Chondrocyte (in vitro differentiated cells): ENCODE data around the gene SNAP47. TPM values are rescaled to one million over a fixed set of nuclear protein-coding genes. Genes with fewer than 3 reads are reported as not detected.

ENCODE experiments used
- DNase-seq: peaks from one replicate; pipeline ENCODE4 v3.0.0; 2021; ENCODE audit warnings: mixed read lengths, low spot score
- H3K27ac Mint-ChIP-seq: one replicate; pipeline ENCODE4 v1.8.0; 2021; ENCODE audit warnings: mild to moderate bottlenecking, moderate library complexity, mixed read lengths; ENCODE audit not compliant: unreplicated experiment
- H3K27me3 Mint-ChIP-seq: 2 replicates; pipeline ENCODE4 v1.8.0; 2021; ENCODE audit warnings: low read depth, mixed read lengths
- H3K36me3 Mint-ChIP-seq: 2 replicates; pipeline ENCODE4 v1.8.0; 2021; ENCODE audit warnings: low read depth, mixed read lengths
- H3K4me1 Mint-ChIP-seq: 2 replicates; pipeline ENCODE4 v1.8.0; 2021; ENCODE audit warnings: low read depth, mild to moderate bottlenecking, mixed read lengths
- H3K4me3 Mint-ChIP-seq: one replicate; pipeline ENCODE4 v1.8.0; 2021; ENCODE audit warnings: mild to moderate bottlenecking, moderate library complexity, mixed read lengths; ENCODE audit not compliant: unreplicated experiment
- H3K9me3 Mint-ChIP-seq: 2 replicates; pipeline ENCODE4 v1.8.0; 2021; ENCODE audit warnings: low read depth, mixed read lengths
- total RNA-seq: library from RNA; stranded (reverse); gene quantifications from 3 replicates; pipeline ENCODE4 v1.2.1, GENCODE V29; 2021
- TF ChIP-seq, protein P1 (sequence below): fragments of 200-600 bp; sonication (generic); IDR thresholded peaks from 2 replicates; pipeline ENCODE4 v1.5.0; 2021; ENCODE audit warnings: antibody characterized with exemption, mild to moderate bottlenecking, moderate library complexity

The SNAP47 gene
- total RNA-seq, 1 donor from 2014 or later: 22.5 TPM

- TF ChIP-seq, protein P1, sequence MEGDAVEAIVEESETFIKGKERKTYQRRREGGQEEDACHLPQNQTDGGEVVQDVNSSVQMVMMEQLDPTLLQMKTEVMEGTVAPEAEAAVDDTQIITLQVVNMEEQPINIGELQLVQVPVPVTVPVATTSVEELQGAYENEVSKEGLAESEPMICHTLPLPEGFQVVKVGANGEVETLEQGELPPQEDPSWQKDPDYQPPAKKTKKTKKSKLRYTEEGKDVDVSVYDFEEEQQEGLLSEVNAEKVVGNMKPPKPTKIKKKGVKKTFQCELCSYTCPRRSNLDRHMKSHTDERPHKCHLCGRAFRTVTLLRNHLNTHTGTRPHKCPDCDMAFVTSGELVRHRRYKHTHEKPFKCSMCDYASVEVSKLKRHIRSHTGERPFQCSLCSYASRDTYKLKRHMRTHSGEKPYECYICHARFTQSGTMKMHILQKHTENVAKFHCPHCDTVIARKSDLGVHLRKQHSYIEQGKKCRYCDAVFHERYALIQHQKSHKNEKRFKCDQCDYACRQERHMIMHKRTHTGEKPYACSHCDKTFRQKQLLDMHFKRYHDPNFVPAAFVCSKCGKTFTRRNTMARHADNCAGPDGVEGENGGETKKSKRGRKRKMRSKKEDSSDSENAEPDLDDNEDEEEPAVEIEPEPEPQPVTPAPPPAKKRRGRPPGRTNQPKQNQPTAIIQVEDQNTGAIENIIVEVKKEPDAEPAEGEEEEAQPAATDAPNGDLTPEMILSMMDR: no peak
- H3K27me3 Mint-ChIP-seq: no peaks in the 10 kb centered on the region
- peaks cover 6% of the 10 kb centered on the region for H3K36me3 Mint-ChIP-seq
- no peaks in the 10 kb centered on the region for H3K9me3 Mint-ChIP-seq
- peaks cover 20% of the 10 kb centered on the region for H3K4me1 Mint-ChIP-seq
- no peak for DNase-seq
- H3K4me3 Mint-ChIP-seq: no peak overlapping the region
- no peak overlapping the region for H3K27ac Mint-ChIP-seq
Observed at GRCh38 chr1:227785805-227786671, 50.8 kb downstream of the SNAP47 start.

DNA sequence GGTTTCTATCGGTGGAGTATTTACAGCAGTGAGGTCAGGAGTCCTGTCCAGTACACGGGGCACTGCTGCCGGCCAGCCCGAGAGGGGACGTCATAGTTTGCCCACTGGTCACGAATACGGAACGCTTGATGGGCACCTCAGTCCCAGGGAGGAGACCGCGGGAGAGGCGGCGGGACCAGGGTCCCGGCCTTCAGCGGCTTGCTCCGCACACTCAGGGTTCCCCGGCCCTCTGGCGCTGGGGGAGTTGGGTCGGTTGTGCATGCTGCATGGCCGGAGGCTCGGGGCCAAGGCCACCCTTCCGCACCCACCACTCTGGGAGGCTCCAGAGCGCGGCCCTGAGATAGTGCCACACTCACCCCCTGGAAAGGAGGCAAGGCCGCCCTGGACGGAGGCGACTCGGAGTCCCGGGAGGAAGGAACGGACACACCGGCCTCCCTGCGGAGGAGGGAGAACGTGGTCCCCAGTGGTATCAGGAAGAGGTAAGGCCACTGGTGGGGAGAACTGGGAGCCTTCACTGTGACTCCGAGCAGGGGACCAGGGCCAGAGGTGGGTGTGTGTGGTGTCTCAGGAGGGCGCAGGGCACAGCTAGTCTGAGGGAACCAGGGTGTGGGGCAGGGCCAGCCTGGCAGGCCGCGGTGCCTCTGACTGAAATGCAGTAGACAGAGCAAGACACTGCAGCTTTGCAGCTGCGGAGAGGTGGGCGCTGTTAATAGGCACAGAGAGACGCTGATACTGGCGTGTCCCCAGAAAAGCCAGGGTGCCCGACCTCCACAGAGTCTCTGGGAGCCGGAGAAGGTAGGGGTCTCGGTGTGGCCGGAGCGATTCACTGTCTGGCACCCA, 51.7 kb downstream of the SNAP47 start:
- Mint-ChIP-seq H3K27ac (no peak overlapping the region), H3K36me3 (peaks cover 6% of the 10 kb centered on the region), H3K9me3 (no peaks in the 10 kb centered on the region), H3K27me3 (no peaks in the 10 kb centered on the region), H3K4me3 (peak overlapping the region; percentile 72), H3K4me1 (peaks cover 20% of the 10 kb centered on the region)
- TF ChIP-seq, protein P1: no peak
- DNase-seq: no peak

- Mint-ChIP-seq H3K27me3 (no peaks in the 10 kb centered on the region), H3K27ac (peak overlapping the region; percentile 36), H3K36me3 (no peaks in the 10 kb centered on the region), H3K9me3 (no peaks in the 10 kb centered on the region), H3K4me1 (peaks cover 20% of the 10 kb centered on the region), H3K4me3 (peak overlapping the region; percentile 72)
- DNase-seq: no peak
- TF ChIP-seq, protein P1: no peak
Observed at GRCh38 chr1:227787513-227788270, 52.5 kb downstream of the SNAP47 start.

- Mint-ChIP-seq H3K27ac (no peak overlapping the region), H3K36me3 (no peaks in the 10 kb centered on the region), H3K4me1 (peaks cover 23% of the 10 kb centered on the region), H3K9me3 (no peaks in the 10 kb centered on the region), H3K4me3 (peak overlapping the region; percentile 70), H3K27me3 (no peaks in the 10 kb centered on the region)
- DNase-seq: no peak
- TF ChIP-seq, protein P1: no peak
Observed at GRCh38 chr1:227788271-227789083, 53.2 kb downstream of the SNAP47 start.
